ENCODE measurements around the gene CBLIF.
A peak's percentile ranks its signal among the peaks of the same experiment; 100 is the strongest.

- TF ChIP-seq CTCF (conservative IDR thresholded peaks at IDR 0.05; ENCODE audit: low read depth, low read length) (peak; percentile 49; the same call in 1 of the 2 replicates), EZH2phosphoT487 (IDR thresholded peaks at IDR 0.05; ENCODE audit: borderline replicate concordance, low read length) (no peak)
Observed at GRCh38 chr11:59810189-59810910, 34.9 kb downstream of the CBLIF start, which contains the start of gene MRPL16.
